Glutamatergic neuron (in vitro differentiated cells): ENCODE measurements around the gene NSMCE1. TPM values are rescaled to one million over a fixed set of nuclear protein-coding genes. Genes with fewer than 3 reads are reported as not detected.

ENCODE experiments used
- DNase-seq: peaks from one replicate; pipeline ENCODE4 v3.0.0; 2022
- H3K27ac Mint-ChIP-seq: one replicate; pipeline ENCODE4 v1.8.0; 2020; ENCODE audit warnings: mild to moderate bottlenecking, mixed read lengths, inconsistent platforms; ENCODE audit not compliant: unreplicated experiment
- H3K27me3 Mint-ChIP-seq: one replicate; pipeline ENCODE4 v1.8.0; 2020; ENCODE audit warnings: mild to moderate bottlenecking, moderate library complexity, mixed read lengths, inconsistent platforms; ENCODE audit not compliant: unreplicated experiment
- H3K36me3 Mint-ChIP-seq: one replicate; pipeline ENCODE4 v1.8.0; 2020; ENCODE audit warnings: mild to moderate bottlenecking, mixed read lengths, inconsistent platforms; ENCODE audit not compliant: unreplicated experiment
- H3K4me1 Mint-ChIP-seq: one replicate; pipeline ENCODE4 v1.8.0; 2020; ENCODE audit warnings: mild to moderate bottlenecking, low read depth, mixed read lengths, inconsistent platforms; ENCODE audit not compliant: unreplicated experiment
- H3K4me3 Mint-ChIP-seq: one replicate; pipeline ENCODE4 v1.8.0; 2020; ENCODE audit warnings: mild to moderate bottlenecking, mixed read lengths, inconsistent platforms; ENCODE audit not compliant: unreplicated experiment
- H3K9me3 Mint-ChIP-seq: one replicate; pipeline ENCODE4 v1.8.0; 2020; ENCODE audit warnings: mild to moderate bottlenecking, moderate library complexity, mixed read lengths, inconsistent platforms; ENCODE audit not compliant: unreplicated experiment
- total RNA-seq: library from RNA; stranded (reverse); fragmentation: NEBNext Ultra II Directional; extraction: Animal tissue kit (Norgen Biotek cat#: 25700); gene quantifications from one replicate; pipeline ENCODE4 v1.2.1, GENCODE V29; 2021; ENCODE audit not compliant: unreplicated experiment
- TF ChIP-seq, protein P1 (sequence below): fragments of 200-600 bp; sonication (generic); IDR thresholded peaks from one replicate; pipeline ENCODE4 v1.5.0; 2021; ENCODE audit not compliant: partially characterized antibody, unreplicated experiment

NSMCE1 gene
- total RNA-seq, 1 donor from 2014 or later, result 32.7 TPM

DNA sequence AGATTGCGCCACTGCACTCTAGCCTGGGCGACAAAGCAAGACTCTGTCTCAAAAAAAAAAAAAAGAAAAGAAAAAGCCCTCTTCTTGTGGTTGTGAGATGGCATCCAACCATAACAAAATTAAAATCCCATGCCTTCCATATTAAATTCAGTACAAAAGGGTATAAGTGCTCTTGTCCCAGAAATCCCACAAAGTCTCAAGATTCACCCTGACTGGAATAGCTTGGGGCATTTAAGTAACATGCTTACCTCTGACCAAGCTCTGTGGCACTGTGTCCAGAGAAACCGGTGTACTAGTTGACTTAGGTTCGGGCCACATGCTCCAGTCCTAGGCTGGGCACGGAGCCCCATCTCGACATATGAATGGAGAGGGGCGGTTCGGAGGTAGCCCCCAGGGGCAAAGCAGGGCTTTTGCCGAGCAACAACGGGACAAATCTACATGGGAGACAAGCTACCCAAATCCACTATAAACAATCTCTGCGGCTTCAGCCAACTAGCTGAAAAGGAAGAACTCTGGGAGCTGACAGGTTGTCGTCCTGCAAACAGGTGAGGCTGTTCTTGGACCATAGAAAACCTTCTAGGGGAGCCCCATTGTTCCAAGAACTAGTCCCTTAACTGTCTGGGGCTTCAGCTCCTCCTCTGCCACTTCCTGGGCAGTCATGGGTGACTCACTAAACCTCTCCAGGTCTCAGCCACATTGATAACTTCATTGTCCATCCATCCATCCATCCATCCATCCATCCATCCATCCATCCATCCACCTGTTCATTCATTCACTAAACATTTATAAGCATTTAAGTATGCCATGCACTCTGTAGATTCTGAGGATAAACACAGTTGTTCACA is 34.9 kb upstream of the NSMCE1 start:
- no peak overlapping the region for H3K27ac Mint-ChIP-seq
- H3K4me3 Mint-ChIP-seq, result no peak overlapping the region
- peaks cover 2% of the 10 kb centered on the region for H3K27me3 Mint-ChIP-seq
- TF ChIP-seq, protein P1, sequence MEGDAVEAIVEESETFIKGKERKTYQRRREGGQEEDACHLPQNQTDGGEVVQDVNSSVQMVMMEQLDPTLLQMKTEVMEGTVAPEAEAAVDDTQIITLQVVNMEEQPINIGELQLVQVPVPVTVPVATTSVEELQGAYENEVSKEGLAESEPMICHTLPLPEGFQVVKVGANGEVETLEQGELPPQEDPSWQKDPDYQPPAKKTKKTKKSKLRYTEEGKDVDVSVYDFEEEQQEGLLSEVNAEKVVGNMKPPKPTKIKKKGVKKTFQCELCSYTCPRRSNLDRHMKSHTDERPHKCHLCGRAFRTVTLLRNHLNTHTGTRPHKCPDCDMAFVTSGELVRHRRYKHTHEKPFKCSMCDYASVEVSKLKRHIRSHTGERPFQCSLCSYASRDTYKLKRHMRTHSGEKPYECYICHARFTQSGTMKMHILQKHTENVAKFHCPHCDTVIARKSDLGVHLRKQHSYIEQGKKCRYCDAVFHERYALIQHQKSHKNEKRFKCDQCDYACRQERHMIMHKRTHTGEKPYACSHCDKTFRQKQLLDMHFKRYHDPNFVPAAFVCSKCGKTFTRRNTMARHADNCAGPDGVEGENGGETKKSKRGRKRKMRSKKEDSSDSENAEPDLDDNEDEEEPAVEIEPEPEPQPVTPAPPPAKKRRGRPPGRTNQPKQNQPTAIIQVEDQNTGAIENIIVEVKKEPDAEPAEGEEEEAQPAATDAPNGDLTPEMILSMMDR, result no peak
- no peaks in the 10 kb centered on the region for H3K4me1 Mint-ChIP-seq
- H3K9me3 Mint-ChIP-seq, result peaks cover 4% of the 10 kb centered on the region
- H3K36me3 Mint-ChIP-seq, result peaks cover 6% of the 10 kb centered on the region
- no peak for DNase-seq

- TF ChIP-seq, protein P1, result no peak
- H3K9me3 Mint-ChIP-seq, result peaks cover 4% of the 10 kb centered on the region
- peaks cover 6% of the 10 kb centered on the region for H3K36me3 Mint-ChIP-seq
- H3K4me3 Mint-ChIP-seq, result no peak overlapping the region
- H3K27me3 Mint-ChIP-seq, result peaks cover 2% of the 10 kb centered on the region
- H3K27ac Mint-ChIP-seq, result no peak overlapping the region
- no peak for DNase-seq
- H3K4me1 Mint-ChIP-seq, result no peaks in the 10 kb centered on the region
Measured at GRCh38 chr16:27302126-27302525, 33.6 kb upstream of the NSMCE1 start.

GRCh38 chr16:27301236-27301861 is 32.8 kb upstream of the NSMCE1 start:
- TF ChIP-seq, protein P1, result no peak
- Mint-ChIP-seq H3K4me1 (no peaks in the 10 kb centered on the region), H3K9me3 (peaks cover 3% of the 10 kb centered on the region), H3K4me3 (no peak overlapping the region), H3K27ac (no peak overlapping the region), H3K36me3 (peaks cover 6% of the 10 kb centered on the region), H3K27me3 (no peaks in the 10 kb centered on the region)
- DNase-seq, result no peak

DNA sequence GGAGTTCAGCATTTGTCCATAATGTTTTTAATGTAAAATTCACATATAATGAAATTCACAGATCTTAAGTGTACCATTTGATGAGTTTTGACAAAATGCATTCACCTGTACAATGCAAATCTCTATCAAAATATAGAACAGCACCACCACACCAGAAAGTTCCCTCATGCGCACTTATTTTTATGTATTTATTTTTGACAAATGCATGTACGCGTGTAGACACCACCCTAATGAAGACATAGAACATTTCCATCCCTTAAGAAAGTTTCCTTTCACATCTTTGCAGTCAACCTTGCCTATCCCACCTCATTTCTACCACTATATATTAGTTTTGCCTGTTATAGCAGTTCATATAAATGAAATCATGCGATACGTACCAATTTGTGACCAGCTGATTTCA is 29.6 kb upstream of the NSMCE1 start:
- Mint-ChIP-seq H3K4me3 (no peak overlapping the region), H3K9me3 (no peaks in the 10 kb centered on the region), H3K27me3 (no peaks in the 10 kb centered on the region), H3K4me1 (no peaks in the 10 kb centered on the region), H3K27ac (no peak overlapping the region), H3K36me3 (no peaks in the 10 kb centered on the region)
- TF ChIP-seq, protein P1, result no peak
- DNase-seq, result no peak

DNA sequence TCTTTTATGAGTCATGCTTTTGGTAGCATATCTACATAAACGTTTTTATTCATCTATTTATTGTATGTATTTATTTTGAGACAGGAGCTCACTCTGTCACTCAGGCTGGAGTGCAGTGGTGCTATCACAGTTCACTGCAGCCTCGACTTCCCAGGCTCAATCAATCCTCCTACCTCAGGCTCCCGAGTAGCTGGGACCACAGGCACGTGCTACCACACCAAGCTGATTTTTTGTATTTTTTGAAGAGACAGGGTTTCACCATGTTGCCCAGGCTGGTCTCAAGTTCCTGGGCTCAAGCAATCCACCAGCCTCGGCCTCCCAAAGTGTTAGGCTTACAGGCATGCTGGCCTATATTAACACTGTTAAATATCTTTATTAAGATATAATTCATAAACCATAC is 24.8 kb upstream of the NSMCE1 start:
- H3K27me3 Mint-ChIP-seq, result no peaks in the 10 kb centered on the region
- TF ChIP-seq, protein P1, result no peak
- DNase-seq, result no peak
- no peaks in the 10 kb centered on the region for H3K36me3 Mint-ChIP-seq
- no peak overlapping the region for H3K27ac Mint-ChIP-seq
- no peaks in the 10 kb centered on the region for H3K9me3 Mint-ChIP-seq
- no peak overlapping the region for H3K4me3 Mint-ChIP-seq
- H3K4me1 Mint-ChIP-seq, result no peaks in the 10 kb centered on the region
